Stimulated activated CD4-positive, alpha-beta T cell treated with anti-CD3 and anti-CD28 coated beads, TNF-alpha, amount 100 ng/mL, for 48 hours (primary cell): Measurements from ENCODE around the gene IFT122.
"Not testable (repeated sequence)": the region's sequence is repeated elsewhere in the genome, so short reads cannot be mapped to it uniquely, and the experiment has no call there.

Experiments used
- DNase-seq, 3 donors: peaks; one replicate each; pipeline ENCODE4 v3.0.0-alpha.2; 2020; ENCODE audit warnings: low read depth in 3 of 3

IFT122 gene

DNA sequence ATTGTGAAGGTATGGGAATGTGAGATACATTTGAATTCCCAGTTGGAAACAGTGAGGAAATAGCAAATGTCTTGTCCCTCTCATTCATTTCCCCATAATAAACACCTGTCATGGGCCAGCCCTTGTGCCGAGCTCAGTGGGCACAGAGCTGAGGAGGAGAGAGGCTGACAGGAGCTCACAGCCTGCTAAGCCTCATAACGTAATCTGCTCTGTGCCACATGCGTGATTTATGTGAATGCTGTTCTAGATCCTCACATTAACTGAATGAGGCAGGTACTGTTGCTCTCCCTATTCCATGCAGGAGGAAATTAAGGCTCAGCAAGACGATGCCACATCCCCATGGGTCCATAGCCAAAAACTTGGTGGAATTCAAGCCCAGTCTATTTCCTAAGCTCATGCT lies 53.2 kb downstream of the IFT122 start:
- no peak for DNase-seq

DNA sequence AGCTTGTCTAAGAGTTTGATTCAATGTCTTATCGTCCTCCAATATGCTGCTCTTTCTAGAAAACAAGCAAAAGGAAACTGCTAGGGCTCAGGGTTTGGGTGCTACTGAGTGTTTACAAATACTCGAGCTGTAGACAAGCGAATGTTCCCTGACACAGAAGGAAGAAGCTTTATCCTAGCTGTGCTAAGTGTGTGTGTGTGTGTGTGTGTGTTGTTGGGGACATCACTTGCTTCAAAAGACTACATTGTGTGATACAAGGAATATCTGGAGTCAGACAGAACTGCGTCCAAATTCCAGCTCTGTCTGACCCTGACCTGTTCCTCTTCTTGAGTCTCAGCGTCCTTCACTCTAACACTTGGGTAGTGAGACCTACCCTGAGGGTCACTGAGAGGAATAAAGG lies 54.5 kb downstream of the IFT122 start:
- DNase-seq = not testable (repeated sequence)

DNA sequence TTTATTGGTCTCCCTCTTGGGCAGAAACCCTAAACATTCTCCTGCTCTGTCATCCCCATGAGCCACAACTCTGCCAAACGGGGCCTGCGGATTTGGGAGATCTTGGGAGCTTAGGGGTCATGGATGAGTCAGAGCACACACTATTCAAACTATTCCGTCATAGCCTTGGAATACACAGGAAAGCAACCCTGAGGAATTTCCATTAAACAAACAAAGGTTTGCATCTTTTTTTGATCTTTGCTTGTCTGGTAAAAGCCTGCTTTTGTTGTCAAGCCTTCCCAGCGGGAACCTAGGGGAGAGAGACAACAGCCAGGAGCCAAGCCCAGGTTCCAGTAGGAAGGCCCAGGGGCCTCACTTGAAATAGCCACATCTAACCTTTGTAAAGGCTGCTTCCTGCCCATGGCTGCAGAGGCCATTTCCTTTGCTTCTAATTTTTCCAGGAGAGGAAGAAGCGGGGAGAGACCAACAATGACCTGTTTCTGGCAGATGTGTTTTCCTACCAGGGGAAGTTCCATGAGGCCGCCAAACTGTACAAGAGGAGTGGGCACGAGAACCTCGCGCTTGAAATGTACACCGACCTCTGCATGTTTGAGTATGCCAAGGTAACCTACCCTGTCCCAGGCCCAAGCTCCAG lies 55.1 kb downstream of the IFT122 start:
- not testable (repeated sequence) for DNase-seq

DNA sequence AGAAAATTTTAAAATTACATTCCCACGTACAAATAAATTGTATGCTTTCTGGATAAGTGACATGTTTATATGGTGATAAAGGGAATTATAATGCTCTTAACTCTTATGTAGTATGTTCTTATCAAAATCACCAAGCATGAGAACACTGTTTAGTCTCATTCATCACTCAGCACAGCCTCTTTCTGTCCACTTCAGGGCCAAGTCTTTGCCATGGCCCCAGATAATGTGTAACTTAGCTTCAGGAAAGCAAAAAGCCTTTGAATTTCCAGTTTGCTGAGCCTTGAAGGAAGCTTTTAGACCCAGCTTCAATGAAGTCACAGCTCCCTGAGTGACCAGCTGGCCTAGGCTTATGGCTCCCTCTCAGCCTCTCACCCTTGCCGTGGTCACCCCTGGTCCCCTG lies 57.9 kb downstream of the IFT122 start:
- DNase-seq = not testable (repeated sequence)

DNA sequence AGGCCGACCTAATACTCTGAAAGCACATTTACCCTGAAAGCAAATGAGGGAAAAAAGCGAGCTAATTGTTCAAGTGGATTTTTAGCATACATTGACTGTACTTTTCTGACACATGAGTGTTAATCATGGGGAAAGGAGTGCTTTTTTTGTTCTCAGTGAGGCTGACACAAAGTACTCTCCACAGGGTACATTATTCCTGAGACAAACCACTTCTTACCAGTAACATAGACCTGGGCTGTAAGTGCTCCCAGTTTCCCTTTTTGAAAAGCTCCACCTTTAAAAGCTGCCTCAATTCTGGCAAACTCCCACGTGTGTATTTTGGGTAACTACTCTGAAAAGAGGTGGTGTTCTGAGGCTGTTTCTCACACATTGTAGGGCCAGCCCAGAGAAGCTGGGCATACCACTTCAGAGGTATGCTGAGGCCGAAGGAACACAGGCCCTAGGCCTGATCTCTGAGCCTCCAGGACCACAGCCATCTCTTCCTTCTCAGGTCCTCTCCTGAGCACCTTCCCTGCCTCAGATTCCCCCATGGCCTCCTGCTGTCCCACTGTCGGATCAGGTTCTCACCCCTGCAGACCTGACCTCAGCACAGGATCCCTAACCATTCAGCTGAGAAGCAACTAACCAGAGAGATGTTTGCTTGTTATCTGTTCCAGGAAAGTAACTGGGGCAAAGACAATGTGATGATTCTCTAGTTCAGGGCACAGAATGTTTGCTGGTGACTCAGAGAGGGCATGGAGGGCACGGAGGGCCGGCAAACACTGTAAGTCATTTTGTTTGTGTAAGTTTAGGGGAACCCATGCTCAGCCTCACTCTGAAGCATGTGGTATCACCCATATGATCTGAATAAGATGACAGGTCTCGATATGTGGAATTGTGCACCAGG lies 58.8 kb downstream of the IFT122 start:
- not testable (repeated sequence) for DNase-seq

DNA sequence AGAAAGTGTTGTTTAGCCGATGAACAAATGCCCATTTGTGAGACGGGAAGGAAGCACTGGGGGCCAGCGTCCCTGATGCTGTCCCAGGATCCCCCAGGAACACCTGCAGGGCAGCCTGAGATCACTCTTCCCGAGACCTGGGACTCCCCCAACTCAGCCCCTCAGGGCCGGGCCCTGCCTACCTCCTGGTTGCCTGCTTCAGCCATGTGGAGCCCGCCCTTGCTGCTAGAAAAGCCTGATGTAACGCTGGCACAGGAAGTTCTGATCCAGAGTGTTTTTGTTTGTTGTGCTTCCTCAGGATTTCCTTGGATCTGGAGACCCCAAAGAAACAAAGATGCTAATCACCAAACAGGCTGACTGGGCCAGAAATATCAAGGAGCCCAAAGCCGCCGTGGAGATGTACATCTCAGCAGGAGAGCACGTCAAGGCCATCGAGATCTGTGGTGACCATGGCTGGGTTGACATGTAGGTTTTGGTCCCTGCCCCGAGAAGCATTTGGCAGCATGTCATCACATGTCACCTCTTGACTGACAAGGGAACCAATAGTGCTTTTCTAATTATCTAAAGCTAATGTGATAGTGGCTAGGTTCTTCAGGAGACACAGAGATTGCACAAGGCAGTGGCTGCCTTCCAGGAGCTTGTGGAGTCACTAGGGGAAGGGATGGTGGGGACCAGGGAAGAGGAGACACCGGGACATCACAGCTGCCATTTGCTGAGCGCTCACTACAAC lies 59.7 kb downstream of the IFT122 start:
- DNase-seq = not testable (repeated sequence)

DNA sequence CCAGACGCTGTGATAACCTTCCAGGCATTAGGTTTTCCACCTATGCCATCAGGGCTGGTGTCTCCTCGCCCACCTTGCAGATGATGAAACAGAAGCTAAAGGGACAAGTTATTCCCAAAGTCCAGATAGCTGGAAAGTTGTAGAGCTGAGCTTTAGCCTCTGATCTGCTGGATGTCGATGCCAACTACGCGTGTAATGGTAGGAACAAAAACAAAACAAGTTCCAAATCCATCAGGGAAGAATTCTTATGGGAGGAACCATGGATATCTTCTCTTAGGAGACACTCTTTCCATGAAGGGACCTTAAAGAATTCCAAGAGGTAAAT lies 60.3 kb downstream of the IFT122 start:
- no peak for DNase-seq

DNA sequence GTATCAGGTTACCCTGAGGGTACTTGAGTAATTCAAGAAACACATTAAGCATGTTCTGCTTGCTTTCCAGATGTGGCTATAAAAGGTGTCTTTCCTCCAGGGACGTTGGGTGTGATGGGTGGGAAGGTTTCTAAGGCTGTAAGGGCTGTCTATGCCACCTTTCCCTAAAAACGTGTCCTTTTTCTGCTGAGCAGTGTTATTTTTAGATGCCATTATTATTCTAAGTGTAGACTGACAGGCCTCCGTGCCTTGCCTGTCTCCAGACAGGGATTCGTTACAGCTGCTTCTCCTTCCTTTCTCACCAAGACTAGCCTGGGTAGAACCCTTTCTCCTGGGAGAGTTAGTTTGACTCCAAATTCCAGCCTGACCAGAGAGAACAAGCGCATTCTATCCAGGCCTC lies 61.6 kb downstream of the IFT122 start:
- no peak for DNase-seq

DNA sequence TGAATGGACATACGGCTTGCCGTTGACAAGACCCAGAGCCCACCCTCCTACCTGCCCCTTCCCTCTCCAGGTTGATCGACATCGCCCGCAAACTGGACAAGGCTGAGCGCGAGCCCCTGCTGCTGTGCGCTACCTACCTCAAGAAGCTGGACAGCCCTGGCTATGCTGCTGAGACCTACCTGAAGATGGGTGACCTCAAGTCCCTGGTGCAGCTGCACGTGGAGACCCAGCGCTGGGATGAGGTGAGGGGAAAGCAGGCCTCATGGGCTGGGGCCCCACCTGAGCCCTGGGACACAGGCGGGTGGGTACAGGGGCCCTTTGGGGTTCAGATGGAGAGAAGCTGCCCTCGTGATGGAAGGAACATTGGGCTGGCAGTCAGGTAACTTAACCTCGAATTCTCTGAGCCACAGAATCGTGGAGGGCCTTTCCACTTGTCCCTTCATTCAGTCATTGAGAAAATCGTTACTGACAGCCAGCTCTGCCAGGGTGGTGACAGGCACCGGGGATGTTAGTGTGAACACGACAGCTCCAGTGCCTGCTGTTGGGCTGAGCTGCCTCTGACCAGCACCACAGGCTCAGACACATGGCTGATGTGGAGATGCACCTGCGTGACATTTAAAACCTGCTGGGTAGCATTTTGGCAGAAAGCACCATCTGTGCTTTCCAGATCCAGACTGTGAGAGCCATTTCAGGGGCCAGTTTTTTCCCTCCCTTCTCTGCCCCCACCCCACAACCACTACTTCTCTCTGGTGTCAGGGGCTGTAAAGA lies 62.8 kb downstream of the IFT122 start:
- DNase-seq = no peak

DNA sequence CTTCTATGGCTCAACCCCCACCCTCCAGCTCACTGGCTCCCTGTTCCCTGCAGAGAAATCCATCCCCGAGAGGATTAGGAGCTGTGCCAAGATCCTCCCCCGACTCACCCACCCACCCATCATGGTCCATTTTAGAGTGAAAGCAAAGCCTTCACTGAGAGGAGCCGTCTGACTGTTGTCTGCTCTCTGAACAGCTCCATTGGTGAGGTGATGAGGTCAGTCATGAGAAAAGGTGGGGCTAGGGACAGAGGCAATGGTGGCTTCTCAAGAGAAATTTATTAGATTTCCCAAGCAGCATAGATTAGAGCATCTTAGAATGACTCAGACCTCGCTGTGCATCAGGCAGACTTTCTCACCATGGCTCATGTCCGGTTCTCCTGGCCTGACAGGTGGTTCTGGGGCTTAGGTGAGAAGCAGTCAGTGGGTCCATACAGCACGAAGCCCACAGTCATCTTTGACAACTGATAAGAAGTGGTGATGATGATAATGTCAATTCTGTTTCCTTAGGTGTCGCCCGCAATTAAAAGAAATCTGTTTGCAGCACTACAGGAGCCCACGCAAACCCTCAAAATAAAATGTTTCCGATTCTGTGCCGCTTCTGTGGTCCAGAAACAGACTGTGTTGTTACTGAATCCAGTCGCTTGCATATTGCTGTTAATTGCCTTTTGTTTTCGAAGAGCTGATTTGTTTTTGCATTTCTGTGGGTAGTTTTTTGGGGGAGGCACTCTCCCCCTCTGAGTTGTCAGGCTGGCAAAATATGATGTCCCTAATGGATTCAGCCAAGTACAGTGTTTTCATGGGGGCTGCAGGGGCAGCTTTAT lies 63.7 kb downstream of the IFT122 start:
- DNase-seq = no peak

DNA sequence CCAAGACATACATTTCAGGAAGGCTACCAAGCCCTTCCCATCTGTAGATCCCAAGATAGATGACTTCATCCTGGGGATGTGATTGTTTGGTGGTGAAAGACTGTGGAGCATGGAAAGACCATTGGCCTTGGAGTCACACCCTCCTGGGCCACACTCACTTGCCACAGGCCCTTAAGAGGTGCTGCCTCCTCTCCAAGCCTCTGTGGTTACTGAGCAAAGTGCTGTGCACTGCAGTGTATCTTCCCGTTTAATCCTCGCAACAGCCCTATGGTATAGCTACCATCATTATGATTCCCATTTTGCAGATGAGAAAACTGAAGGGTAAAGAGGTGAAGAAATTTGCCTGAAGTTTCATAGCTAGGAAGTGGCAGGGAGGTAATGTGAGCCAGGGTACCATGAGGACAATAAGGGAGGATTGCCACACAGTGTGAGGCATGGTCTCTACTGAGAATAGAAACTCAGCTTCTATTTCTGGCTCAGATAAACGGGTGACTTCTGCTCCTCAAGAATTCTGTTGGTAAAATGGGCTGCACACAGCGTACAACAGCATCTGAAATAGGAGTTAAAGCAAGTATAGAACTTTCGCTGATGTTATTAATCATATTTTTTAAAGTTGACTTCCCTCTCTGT lies 64.6 kb downstream of the IFT122 start:
- no peak for DNase-seq

DNA sequence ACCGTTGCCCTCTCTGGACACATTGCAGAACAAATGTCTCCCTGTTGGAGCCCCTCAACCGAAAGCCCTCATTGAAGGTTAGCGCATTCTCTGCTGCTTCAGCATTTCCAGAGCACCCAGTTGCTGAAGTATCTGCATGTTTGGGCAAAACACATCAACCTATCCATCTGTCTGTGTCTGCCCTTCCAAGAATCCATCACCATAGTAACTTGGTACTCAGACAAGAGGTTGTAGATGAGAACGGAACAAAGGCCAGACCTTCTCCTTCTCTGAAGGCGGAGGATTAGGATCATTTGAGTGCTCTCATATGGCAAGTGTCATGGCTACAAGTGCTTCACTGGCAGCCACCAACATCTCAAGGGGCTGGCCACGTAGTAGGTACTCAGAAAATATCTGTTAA lies 65.3 kb downstream of the IFT122 start:
- DNase-seq = no peak

DNA sequence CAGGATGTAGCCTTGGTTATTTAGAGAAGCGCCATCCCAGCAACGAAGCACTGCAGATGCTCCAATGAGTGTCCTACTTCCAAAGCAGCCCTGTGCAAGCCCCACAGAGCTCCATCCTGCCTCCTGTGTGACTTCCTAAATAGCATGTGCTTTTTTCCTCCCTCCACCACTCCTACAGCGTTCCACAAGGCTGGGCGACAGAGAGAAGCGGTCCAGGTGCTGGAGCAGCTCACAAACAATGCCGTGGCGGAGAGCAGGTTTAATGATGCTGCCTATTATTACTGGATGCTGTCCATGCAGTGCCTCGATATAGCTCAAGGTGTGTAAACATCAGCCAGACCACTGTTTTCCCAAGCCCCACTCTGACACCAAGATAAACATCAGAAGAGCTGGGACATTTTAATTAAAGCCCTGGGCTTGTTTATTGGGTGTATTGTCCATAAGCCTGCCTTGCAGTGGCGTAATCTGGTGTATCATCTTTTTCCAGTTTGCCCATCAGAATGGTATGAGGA lies 66.3 kb downstream of the IFT122 start:
- no peak for DNase-seq

DNA sequence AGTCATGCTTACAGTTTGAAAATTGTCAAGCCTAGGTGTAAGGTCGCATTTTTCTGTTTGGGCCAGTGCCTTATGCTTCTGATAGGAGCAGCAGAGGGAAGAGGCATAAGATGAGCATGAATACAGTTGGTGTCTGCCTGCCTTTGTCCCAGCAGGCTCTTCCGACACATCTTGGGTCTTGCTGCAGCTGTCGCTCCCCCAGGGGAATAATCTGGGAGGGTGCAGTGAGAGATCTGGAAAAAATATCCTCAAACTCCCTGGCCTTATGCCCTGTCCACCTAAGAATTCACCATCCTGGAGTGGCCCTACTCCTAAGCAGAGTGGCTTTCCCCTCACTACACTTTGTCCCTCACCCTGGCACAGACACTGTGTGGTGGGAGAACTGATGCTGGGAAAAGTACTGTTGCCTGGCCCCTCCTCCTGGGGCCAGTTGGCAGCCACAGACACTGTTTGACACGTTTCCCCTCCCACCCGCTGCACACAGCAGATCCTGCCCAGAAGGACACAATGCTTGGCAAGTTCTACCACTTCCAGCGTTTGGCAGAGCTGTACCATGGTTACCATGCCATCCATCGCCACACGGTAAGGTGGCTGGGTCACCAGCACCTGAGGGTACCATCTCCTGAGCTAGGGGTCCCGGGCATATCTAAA lies 67.3 kb downstream of the IFT122 start:
- no peak for DNase-seq

DNA sequence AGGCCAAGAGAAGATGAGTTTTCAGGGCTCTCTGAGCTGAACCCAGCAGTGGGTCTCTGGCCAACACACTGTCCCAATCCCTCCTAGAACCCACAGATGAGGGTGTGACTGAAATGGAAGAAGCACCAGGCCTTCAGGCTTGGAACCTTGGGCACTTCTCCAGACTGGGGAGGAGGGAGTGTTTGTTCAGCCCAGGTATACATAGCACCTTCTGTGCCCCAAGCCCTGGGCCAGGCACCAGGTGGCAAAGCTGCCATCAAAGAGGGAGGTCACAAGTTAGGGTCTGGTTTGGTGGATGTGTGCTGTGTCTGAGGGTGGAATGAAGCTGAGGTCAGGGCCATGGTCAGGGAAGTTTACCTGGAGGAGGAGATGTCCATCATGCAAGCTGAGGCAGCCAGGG lies 72.6 kb downstream of the IFT122 start:
- DNase-seq = no peak

DNA sequence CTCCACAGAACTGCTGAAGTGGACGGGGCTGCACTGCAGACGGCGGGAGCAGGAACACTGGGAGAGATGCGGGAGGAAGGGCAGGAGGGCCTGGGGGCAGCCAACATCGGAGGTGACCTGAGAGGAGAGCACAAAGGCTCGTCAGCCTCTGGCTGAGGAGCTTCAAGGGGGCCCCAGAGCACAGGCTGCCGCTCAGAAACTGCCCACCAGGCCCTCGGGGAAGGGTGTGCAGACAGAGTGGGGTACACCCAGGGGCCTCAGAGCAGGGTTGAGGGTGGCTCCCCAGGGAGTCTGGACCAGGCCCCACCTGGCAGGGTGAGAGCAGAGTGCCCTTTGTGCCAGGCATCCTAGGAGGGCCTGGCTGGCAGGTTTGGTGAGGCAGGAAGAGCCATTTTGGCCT lies 73.7 kb downstream of the IFT122 start:
- DNase-seq = no peak

DNA sequence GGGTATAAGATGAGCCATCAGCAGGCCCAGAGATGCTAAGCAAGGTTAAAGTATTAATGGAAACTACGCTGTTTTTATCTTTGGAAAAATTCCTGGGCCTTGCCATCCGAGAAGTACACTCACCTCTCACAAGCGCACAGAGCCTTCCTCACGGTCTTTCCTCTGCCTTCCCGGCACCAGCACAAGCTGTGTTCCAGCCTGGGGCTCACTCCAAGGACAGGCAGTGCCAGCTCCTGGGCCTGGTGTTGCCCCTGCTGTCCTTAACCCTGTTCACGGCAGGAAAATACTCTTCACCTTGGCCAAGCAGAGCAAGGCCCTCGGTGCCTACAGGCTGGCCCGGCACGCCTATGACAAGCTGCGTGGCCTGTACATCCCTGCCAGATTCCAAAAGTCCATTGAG lies 74.1 kb downstream of the IFT122 start:
- no peak for DNase-seq

DNA sequence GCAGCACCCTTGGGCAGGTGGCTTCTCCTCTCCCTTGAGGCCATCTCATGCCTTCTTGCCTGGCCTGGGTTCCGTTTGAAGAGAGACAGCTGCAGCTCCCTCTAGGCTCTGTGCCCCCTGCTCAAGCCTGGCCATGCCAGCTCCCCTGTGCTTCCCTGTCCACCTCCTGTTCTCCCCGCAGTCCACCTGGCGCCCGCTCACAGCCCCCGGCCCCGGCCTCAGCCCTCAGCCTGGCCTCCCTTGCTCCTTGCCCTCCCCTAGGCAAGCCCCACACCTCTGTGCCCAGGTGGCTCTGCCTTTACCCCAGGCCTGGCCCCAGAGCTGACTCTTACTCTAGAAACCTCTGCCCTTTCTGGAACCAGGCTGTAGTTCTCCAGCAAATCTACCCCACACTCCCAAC lies 74.5 kb downstream of the IFT122 start:
- no peak for DNase-seq

DNA sequence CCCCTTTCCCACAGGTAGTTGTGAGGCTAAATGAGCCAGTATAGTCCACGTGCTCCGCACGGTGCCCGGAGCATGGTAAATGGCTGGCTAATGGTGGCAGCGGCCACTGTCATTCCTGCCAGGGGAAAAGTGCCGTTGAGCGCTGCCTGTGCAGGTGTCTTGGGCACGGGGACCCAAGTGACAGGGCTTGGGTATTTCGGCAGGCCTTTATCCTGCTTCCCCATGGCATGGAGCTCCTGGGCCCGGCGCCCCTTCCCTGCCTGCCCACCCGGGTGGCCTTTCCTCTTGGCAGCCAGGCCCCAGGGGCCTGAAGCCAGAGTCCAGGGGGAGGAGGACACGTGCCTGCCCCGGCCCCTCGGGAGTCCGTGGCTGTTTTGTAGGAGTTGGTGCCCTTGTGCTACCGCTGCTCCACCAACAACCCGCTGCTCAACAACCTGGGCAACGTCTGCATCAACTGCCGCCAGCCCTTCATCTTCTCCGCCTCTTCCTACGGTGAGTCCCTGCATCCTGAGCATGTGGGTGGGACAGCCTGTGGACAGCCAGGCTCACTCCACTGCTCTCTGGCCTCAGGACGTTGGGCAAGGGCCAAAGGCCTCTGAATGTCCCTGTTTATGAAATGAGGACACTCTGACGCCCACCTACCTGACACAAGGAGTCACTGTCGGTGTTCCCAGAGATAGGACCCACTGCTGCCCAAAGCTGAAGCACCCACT lies 75.2 kb downstream of the IFT122 start:
- not testable (repeated sequence) for DNase-seq
